Activated CD4-positive, alpha-beta T cell treated with anti-CD3 and anti-CD28 coated beads for 1 hour (primary cell): Measurements from ENCODE around the gene PHACTR4.
"Not testable (repeated sequence)": the region's sequence is repeated elsewhere in the genome, so short reads cannot be mapped to it uniquely, and the experiment has no call there.

Experiments
- DNase-seq: peaks from one replicate; pipeline ENCODE4 v3.0.0-alpha.2; 2020

PHACTR4 gene

GRCh38 chr1:28437924-28438699 is 68.6 kb downstream of the PHACTR4 start:
- no peak for DNase-seq

GRCh38 chr1:28439320-28439719 is 69.8 kb downstream of the PHACTR4 start:
- no peak for DNase-seq

- no peak for DNase-seq
These were observed 72.1 kb downstream of the PHACTR4 start for GRCh38 chr1:28441674-28442073.

- no peak for DNase-seq
These were observed 74.0 kb downstream of the PHACTR4 start for GRCh38 chr1:28443550-28443949.

- DNase-seq, result no peak
These were observed 78.1 kb downstream of the PHACTR4 start for GRCh38 chr1:28447679-28448078.

GRCh38 chr1:28448094-28448611 is 78.6 kb downstream of the PHACTR4 start:
- DNase-seq, result not testable (repeated sequence)

- no peak for DNase-seq
These were observed 80.4 kb downstream of the PHACTR4 start for GRCh38 chr1:28449904-28450303.

- DNase-seq, result no peak
These were observed 81.0 kb downstream of the PHACTR4 start for GRCh38 chr1:28450561-28450960.

- no peak for DNase-seq
These were observed 81.5 kb downstream of the PHACTR4 start for GRCh38 chr1:28451011-28451410.

- DNase-seq, result no peak
These were observed 86.5 kb downstream of the PHACTR4 start for GRCh38 chr1:28456078-28456477.

- no peak for DNase-seq
These were observed 88.1 kb downstream of the PHACTR4 start for GRCh38 chr1:28457678-28458077.

GRCh38 chr1:28458237-28459228 is 89.0 kb downstream of the PHACTR4 start:
- no peak for DNase-seq

GRCh38 chr1:28466226-28466778 is 96.8 kb downstream of the PHACTR4 start:
- no peak for DNase-seq

GRCh38 chr1:28470146-28470545 is 100.6 kb downstream of the PHACTR4 start:
- no peak for DNase-seq

GRCh38 chr1:28479497-28479896 is 110.0 kb downstream of the PHACTR4 start:
- DNase-seq, result not testable (repeated sequence)

GRCh38 chr1:28480308-28480707 is 110.8 kb downstream of the PHACTR4 start:
- no peak for DNase-seq

- DNase-seq, result no peak
These were observed 112.6 kb downstream of the PHACTR4 start for GRCh38 chr1:28482138-28482537.

GRCh38 chr1:28482702-28483101 is 113.2 kb downstream of the PHACTR4 start:
- DNase-seq, result no peak

GRCh38 chr1:28494737-28495136 is 125.2 kb downstream of the PHACTR4 start:
- DNase-seq, result no peak

GRCh38 chr1:28499553-28499952 is 130.0 kb downstream of the PHACTR4 start:
- no peak for DNase-seq

- DNase-seq, result no peak
These were observed 132.4 kb downstream of the PHACTR4 start for GRCh38 chr1:28501925-28502324.

- no peak for DNase-seq
These were observed 133.6 kb downstream of the PHACTR4 start for GRCh38 chr1:28503117-28503516.
